Lower lobe of right lung (tissue), 2 donors: ENCODE data around the gene TRIM24. TPM values are rescaled to one million over a fixed set of nuclear protein-coding genes. Genes with fewer than 3 reads are reported as not detected.

Source experiments
- ATAC-seq, 2 donors: fragments of 200-7000 bp; cut with Tn5 transposase; one replicate each; pipeline ENCODE4 v1.9.1; 2020 to 2022; ENCODE audit warnings: mild to moderate bottlenecking in 2 of 2, moderate library complexity in 2 of 2
- DNase-seq: peaks from one replicate; pipeline ENCODE4 v3.0.0-alpha.2; 2020
- H3K27ac ChIP-seq: fragments of 200-600 bp; one replicate; pipeline ENCODE4 v1.8.0; 2022
- H3K27me3 ChIP-seq: fragments of 200-600 bp; one replicate; pipeline ENCODE4 v1.8.0; 2022; ENCODE audit warnings: low read depth
- H3K36me3 ChIP-seq: fragments of 200-600 bp; one replicate; pipeline ENCODE4 v1.8.0; 2022; ENCODE audit warnings: mild to moderate bottlenecking
- H3K4me1 ChIP-seq: fragments of 200-600 bp; one replicate; pipeline ENCODE4 v1.8.0; 2022
- H3K4me3 ChIP-seq: fragments of 200-600 bp; one replicate; pipeline ENCODE4 v1.8.0; 2022; ENCODE audit warnings: mild to moderate bottlenecking
- H3K9me3 ChIP-seq: fragments of 200-600 bp; one replicate; pipeline ENCODE4 v1.8.0; 2022
- intact Hi-C: fragments of 100-400 bp; cut with DNase I; formaldehyde crosslinking; loops from one replicate; pipeline ENCODE4 v1.11.0; 2022
- total RNA-seq: library from RNA; stranded (reverse); fragmentation: NEBNext Ultra II Directional; extraction: Animal tissue kit (Norgen Biotek cat#: 25700); gene quantifications from one replicate; pipeline ENCODE4 v1.2.1, GENCODE V29; 2021
- TF ChIP-seq, protein P1 (sequence below): fragments of 200-600 bp; IDR thresholded peaks from one replicate; pipeline ENCODE4 v1.8.0; 2022; ENCODE audit warnings: antibody characterized with exemption, mild to moderate bottlenecking
- donor health status: DM: no; HTN: yes; CAD: no; lungs with severe emphysema.

TRIM24 gene
- total RNA-seq, 1 donor from 2014 or later: 25.8 TPM

GRCh38 chr7:138610671-138611170 is 150.7 kb downstream of the TRIM24 start:
- TF ChIP-seq, protein P1, sequence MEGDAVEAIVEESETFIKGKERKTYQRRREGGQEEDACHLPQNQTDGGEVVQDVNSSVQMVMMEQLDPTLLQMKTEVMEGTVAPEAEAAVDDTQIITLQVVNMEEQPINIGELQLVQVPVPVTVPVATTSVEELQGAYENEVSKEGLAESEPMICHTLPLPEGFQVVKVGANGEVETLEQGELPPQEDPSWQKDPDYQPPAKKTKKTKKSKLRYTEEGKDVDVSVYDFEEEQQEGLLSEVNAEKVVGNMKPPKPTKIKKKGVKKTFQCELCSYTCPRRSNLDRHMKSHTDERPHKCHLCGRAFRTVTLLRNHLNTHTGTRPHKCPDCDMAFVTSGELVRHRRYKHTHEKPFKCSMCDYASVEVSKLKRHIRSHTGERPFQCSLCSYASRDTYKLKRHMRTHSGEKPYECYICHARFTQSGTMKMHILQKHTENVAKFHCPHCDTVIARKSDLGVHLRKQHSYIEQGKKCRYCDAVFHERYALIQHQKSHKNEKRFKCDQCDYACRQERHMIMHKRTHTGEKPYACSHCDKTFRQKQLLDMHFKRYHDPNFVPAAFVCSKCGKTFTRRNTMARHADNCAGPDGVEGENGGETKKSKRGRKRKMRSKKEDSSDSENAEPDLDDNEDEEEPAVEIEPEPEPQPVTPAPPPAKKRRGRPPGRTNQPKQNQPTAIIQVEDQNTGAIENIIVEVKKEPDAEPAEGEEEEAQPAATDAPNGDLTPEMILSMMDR: no peak
- DNase-seq: peak; percentile 52
- Histone ChIP-seq H3K27ac (no peak overlapping the region), H3K4me1 (no peaks in the 10 kb centered on the region), H3K9me3 (no peaks in the 10 kb centered on the region), H3K4me3 (no peak overlapping the region), H3K36me3 (no peaks in the 10 kb centered on the region), H3K27me3 (no peaks in the 10 kb centered on the region)
- peak; percentile 89 to 90 for ATAC-seq
- intact Hi-C loops: no loop called here

DNA sequence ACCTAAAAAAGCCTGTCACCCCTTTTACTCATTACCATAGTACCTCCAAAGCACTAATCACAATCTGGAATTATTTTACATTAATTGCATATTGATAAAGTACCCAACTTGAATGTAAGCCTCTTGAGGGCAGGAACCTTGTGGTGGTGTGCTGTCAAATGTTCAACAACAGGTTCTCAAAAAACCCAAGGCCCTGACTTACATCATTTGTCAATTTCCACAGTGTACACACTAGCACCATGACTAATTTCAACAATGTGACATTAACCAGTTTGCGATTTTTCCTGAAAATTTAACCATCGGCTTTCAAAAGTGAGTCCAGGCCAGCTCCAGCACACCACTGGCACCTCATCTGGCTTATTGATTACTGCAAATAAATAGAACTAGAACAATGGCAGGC is 153.6 kb downstream of the TRIM24 start:
- Histone ChIP-seq H3K4me3 (no peak overlapping the region), H3K9me3 (no peaks in the 10 kb centered on the region), H3K36me3 (no peaks in the 10 kb centered on the region), H3K27me3 (no peaks in the 10 kb centered on the region), H3K4me1 (no peaks in the 10 kb centered on the region), H3K27ac (no peak overlapping the region)
- no peak for ATAC-seq
- TF ChIP-seq, protein P1: no peak
- no peak for DNase-seq
- intact Hi-C loops: no loop called here

- H3K27ac ChIP-seq: no peak overlapping the region
- H3K36me3 ChIP-seq: no peaks in the 10 kb centered on the region
- ATAC-seq (peak in 1 of 2 donors; percentile 84), DNase-seq (no peak)
- H3K9me3 ChIP-seq: no peaks in the 10 kb centered on the region
- TF ChIP-seq, protein P1: no peak
- no peaks in the 10 kb centered on the region for H3K27me3 ChIP-seq
- no peaks in the 10 kb centered on the region for H3K4me1 ChIP-seq
- no peak overlapping the region for H3K4me3 ChIP-seq
- intact Hi-C loops: no loop called here
Measured at GRCh38 chr7:138616085-138616484, 156.0 kb downstream of the TRIM24 start.

DNA sequence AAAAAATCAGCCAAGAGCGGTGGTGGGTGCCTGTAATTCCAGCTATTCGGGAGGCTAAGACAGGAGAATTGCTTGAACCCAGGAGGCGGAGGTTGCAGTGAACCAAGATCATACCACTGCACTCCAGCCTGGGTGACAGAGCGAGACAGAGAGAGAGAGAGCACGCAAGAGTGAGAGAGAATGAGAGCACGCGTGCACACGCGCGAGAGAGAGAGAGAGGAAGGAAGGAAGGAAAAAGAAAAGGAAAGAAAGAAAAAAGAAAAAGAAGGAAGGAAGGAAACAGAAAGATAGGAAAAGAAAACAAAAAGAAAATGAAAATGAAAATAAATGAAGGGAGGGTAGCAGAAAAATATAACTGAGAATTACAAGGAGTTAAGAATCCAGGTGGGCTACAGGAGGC is 158.4 kb downstream of the TRIM24 start:
- TF ChIP-seq, protein P1: no peak
- H3K36me3 ChIP-seq: no peaks in the 10 kb centered on the region
- H3K4me3 ChIP-seq: no peak overlapping the region
- intact Hi-C loops: no loop called here
- no peaks in the 10 kb centered on the region for H3K27me3 ChIP-seq
- H3K27ac ChIP-seq: no peak overlapping the region
- H3K4me1 ChIP-seq: no peaks in the 10 kb centered on the region
- DNase-seq: no peak
- H3K9me3 ChIP-seq: no peaks in the 10 kb centered on the region
- no peak for ATAC-seq

DNA sequence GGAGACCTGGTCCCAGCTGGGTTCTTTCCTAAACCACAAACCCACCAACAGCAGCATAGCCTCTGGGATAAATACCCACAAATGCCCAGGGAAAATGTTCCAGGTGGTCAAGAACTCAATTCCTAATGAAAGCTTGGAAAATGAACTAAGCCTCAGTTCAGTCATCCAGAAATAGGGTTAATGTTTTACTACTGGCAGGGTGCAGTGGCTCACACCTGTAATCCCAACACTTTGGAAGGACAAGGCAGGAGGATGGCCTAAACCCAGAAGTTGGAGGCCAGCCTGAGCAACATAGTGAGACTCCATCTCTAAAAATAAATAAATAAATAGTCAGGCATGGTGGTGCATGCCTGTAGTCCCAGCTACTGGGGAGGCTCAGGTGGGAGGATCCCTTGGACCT is 158.9 kb downstream of the TRIM24 start:
- no peaks in the 10 kb centered on the region for H3K36me3 ChIP-seq
- H3K27me3 ChIP-seq: no peaks in the 10 kb centered on the region
- H3K27ac ChIP-seq: no peak overlapping the region
- ATAC-seq (no peak), DNase-seq (no peak)
- TF ChIP-seq, protein P1: no peak
- intact Hi-C loops: no loop called here
- H3K4me1 ChIP-seq: no peaks in the 10 kb centered on the region
- no peak overlapping the region for H3K4me3 ChIP-seq
- H3K9me3 ChIP-seq: no peaks in the 10 kb centered on the region

GRCh38 chr7:138622841-138623240 is 162.8 kb downstream of the TRIM24 start:
- Histone ChIP-seq H3K27me3 (no peaks in the 10 kb centered on the region), H3K9me3 (no peaks in the 10 kb centered on the region), H3K4me3 (no peak overlapping the region), H3K27ac (no peak overlapping the region), H3K36me3 (no peaks in the 10 kb centered on the region), H3K4me1 (no peaks in the 10 kb centered on the region)
- ATAC-seq (no peak), DNase-seq (no peak)
- intact Hi-C loops: no loop called here
- TF ChIP-seq, protein P1: no peak
